ENCODE measurements around the gene NHERF2.

Gene NHERF2

DNA sequence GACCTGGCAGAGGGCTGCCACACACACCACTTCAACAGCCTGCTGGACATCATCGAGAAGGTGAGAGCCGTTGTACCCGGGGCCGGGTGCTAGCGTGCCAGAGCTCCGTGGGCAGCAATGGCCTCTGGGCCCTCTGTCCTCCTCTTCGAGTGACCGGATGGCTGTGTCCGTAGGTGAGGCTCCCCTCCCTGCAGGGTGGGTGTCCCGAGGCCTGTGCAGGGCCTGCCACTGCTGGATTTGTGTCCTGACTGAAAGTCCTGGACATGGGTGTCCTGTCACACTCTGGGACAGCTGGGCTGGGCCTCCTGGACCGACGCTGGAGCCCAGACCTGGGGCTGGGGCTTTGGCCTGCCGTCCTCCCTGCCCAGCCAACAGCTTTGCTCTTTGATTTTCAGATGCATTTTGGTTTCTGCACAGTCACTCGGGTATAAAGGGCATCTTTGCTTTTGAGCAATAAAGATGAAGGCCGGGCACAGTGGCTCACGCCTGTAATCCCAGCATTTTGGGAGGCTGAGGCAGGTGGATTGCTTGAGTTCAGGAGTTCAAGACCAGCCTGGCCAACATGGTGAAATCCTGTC is 37.8 kb downstream of the NHERF2 start:
- no peak for DNase-seq

DNA sequence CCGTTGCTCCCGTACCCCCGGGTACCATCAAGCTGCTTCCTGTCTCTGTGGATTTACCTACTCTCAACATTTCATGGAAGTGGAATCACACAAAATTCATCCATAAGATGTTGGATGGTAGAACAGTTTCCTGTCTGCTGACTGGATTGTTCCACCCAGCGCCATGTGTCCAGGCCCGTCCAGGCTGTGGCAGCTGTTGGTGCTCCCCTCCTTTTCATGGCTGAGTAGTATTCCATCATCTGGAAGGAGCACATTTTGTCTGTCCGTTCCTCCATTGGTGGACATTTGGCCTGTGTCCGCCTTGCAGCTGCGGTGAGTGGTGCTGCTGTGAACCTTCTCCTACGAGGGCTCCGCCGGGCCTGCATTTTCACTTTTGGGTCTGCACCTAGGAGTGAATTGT is 39.4 kb downstream of the NHERF2 start:
- no peak for DNase-seq

- DNase-seq: no peak
Measured at GRCh38 chr16:2070576-2071453, 44.1 kb downstream of the NHERF2 start.

GRCh38 chr16:2071454-2072202 is 44.9 kb downstream of the NHERF2 start:
- no peak for DNase-seq

DNA sequence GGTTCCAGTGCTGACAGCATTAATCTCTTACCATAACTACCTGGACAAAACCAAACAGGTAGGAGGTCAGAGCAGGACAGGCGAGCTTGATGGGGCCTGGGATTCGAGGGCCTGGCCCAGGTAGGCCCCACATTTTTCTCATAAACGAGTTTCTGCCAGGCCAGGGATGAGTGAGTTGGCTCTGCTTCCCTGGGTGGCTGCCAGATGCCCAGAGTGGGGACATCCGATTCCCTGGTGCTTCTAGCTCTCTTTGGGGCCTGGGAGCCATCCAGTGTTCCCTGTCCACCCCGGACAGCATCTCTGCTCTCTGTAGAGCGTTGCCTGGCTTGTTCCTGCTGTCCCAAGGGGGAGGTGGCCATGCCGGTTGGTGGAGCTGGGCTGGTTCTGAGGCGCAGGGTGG is 46.2 kb downstream of the NHERF2 start:
- DNase-seq: no peak

- DNase-seq: no peak
Measured at GRCh38 chr16:2074071-2074470, 47.4 kb downstream of the NHERF2 start.

- no peak for DNase-seq
Measured at GRCh38 chr16:2075631-2076030, 48.9 kb downstream of the NHERF2 start.

DNA sequence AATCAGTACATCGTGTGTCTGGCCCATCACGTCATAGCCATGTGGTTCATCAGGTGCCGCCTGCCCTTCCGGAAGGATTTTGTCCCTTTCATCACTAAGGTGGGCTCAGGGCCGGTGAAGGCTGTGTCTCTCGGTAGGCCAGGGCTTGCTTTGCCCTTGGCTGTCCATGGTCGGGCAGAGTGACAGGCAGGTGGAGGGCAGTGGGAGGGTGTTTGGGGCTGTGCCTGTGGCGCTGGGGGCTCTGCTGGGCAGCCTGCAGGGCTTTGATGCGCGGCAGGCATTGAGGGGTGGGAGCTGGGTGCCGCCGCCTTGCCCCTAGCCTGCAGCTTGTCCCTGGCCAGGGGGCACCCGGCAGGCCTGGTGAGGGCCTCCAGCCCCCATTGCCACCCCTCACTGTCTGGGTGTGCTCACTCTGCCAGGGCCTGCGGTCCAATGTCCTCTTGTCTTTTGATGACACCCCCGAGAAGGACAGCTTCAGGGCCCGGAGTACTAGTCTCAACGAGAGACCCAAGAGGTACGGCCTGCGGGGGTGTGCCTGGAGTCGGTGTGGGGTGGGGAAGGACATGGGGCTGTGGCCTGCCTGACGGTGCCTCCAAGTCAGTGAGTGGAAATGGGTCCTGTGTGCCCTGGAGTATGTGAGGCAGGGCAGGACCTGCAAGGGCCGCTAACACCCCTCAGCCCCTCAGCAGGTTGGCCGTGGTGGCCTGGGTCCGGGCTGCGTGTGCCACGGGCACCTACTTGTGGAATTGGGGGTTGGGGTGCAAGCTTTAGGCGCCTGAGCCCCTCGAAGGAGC is 49.6 kb downstream of the NHERF2 start:
- DNase-seq: no peak

DNA sequence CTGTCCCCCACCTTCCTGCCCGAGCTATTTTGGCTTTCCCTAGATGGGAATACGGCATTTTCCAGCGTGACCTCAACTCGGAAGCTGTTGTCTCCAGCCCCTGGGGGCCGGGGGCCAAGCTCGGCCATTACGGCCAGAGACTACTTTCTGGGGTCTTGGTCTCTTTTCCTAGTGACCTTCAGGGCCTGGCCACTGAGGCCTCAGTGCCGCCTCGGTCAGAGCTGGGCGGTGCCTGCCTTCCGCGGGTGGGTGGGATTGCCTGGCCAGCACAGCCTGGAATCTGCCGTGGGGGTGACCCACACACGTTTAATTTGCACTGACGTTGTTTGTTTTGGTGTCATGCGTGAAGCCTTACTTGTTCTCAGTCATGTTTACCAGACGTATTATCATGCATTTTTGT is 50.3 kb downstream of the NHERF2 start:
- DNase-seq: no peak

DNA sequence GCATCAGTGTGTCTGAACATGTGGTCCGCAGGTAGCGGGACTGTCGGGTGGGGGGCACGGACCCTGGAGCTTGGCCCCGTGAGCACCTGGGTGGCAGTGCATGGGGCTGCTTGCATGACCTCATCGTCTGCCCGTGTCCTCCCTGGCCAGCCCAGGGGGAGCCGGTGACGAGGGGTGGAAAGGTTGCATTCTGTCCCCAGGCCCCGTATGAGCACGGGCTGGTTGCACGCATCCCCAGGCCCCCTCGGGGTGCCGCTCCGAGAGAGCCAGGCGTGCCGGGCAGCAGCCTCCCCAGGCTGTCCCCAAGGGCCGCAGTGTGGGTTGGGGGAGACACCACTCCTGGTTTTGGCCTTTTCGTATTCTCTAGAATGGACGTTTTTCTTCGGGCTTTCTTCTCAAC is 51.0 kb downstream of the NHERF2 start:
- DNase-seq: no peak

DNA sequence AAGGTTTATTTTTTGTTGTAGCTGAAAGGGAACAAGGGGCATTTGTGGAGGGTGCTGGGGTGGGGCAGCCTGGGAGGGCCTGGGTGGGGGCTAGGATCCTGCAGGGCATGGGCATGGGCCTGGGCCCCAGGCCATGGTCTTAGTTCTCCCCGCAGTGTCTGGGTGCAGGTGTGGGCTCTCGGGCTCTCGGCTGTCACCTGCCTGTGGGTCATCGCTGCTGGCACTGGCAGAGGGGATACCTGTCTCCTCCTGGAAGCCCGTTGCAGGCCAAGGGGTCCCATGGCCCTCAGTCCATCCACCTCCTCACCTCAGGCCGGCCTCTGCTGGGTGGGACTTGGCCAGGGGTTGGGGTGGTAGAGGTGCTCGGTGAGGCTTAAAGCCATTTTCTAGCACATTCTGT is 51.4 kb downstream of the NHERF2 start:
- no peak for DNase-seq

- no peak for DNase-seq
Measured at GRCh38 chr16:2078691-2079090, 52.0 kb downstream of the NHERF2 start.

DNA sequence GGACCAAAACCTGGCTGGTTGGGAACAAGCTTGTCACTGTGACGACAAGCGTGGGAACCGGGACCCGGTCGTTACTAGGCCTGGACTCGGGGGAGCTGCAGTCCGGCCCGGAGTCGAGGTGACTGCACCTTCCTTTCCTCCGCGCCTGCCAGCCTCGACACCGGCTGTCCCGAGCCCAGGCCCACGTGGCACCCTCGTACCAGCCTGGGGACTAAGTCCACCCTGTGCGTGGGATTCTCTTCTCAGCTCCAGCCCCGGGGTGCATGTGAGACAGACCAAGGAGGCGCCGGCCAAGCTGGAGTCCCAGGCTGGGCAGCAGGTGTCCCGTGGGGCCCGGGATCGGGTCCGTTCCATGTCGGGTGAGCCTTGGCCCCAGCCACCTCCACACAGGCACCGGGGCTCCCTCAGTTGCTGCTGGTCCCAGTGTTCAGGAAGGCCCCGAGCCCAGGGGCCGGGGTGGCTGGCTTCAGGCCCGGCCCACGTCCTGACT is 52.7 kb downstream of the NHERF2 start:
- DNase-seq: no peak

DNA sequence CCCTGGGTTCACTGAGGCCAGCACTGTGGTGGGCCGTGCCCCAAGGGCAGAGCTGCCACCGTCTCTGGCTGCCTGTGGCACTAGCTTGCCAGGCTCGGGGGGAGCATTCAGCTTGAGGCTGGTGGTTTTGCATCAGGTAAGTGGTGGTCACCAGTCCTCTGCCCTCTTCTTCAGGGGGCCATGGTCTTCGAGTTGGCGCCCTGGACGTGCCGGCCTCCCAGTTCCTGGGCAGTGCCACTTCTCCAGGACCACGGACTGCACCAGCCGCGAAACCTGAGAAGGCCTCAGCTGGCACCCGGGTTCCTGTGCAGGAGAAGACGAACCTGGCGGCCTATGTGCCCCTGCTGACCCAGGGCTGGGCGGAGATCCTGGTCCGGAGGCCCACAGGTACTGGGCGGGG is 53.3 kb downstream of the NHERF2 start:
- DNase-seq: no peak

DNA sequence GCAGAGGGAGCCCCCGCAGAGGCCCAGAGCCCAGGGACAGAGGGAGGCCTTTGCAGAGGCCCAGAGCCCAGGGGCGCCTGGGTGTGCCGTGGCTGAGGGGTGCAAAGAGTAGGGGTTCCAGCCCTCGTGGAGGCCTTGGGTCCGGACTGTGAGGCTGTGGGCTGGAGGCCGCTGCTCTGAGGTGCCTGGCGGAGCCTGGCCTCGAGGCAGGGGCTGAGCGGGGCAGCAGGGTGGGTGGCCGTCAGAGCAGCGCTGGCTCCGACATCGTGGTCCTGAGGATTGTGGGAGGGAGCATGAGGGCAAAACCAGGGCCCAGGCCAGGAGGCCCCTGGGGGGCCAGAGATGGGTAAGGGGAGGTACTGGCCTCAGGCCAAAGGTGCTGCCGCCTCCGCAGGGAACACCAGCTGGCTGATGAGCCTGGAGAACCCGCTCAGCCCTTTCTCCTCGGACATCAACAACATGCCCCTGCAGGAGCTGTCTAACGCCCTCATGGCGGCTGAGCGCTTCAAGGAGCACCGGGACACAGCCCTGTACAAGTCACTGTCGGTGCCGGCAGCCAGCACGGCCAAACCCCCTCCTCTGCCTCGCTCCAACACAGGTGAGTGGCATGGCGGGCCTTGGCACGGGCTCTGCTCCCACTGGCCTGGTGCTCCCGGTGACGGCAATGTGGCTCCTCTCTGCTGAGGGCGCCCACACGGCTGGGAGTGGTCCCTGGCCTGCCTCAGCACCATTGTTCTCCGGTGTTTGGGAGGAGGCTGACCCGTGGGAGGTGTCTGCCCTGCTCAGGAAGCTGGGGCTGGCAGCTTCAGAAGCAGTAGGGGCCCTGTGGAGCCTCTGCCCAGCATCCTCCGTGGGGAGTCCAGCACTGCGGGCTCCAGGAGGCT is 54.7 kb downstream of the NHERF2 start:
- no peak for DNase-seq

- no peak for DNase-seq
Measured at GRCh38 chr16:2082171-2082982, 55.7 kb downstream of the NHERF2 start.

GRCh38 chr16:2082983-2083364 is 56.3 kb downstream of the NHERF2 start:
- no peak for DNase-seq

DNA sequence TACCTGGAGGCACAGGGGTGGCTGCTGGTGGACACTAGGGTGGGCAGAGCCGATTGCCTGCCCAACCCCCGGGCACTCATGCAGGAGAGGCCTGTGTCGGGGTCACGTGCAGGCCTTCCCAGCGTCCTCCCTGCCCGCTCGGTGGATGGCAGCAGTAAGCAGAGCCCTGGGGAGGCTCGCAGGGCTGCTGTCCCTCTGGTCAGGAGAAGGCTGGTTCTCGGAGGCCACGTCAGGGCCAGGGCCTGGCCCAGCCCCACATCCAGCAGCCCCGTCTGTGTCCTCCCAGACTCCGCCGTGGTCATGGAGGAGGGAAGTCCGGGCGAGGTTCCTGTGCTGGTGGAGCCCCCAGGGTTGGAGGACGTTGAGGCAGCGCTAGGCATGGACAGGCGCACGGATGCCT is 56.7 kb downstream of the NHERF2 start:
- DNase-seq: no peak

GRCh38 chr16:2083876-2084780 is 57.4 kb downstream of the NHERF2 start:
- no peak for DNase-seq

All from midbrain (tissue), 1 donor.